A549 (cell line): Measurements from ENCODE around the gene DTNB. TPM values are rescaled to one million over a fixed set of nuclear protein-coding genes. Genes with fewer than 3 reads are reported as not detected.

Experiments
- ATAC-seq, 2 experiments: fragments of 200-7000 bp in 1 of 2; fragments of >200 bp in 1 of 2; cut with Nextera tagmentation in 1 of 2; cut with Tn5 transposase in 1 of 2; 3 replicates each; pipeline versions ENCODE4 v1.8.0 to v1.9.1; 2018 to 2020; ENCODE audit warnings: mild to moderate bottlenecking in 1 of 2, moderate library complexity in 1 of 2
- CTCF ChIA-PET: fragments of 300-600 bp; sonication (Branson Sonifier 250); formaldehyde crosslinking; extraction: SDS; loops from one replicate; lab custom pipeline; 2021; ENCODE audit warnings: antibody characterized with exemption, inconsistent platforms; lab: Yijun Ruan, JAX
- POLR2A ChIA-PET: fragments of 350-600 bp; formaldehyde crosslinking; extraction: SDS; loops from one replicate; lab custom pipeline; 2021; ENCODE audit warnings: antibody characterized with exemption, inconsistent platforms; lab: Yijun Ruan, JAX
- DNase-seq, 2 experiments: peaks; one replicate each; pipeline versions ENCODE4 v3.0.0 to v3.0.0-alpha.2; 2011 to 2016; ENCODE audit warnings: low read depth in 1 of 2, low spot score in 1 of 2
- FAIRE-seq: peaks from 2 replicates; lab custom pipeline; 2011; peaks lifted over from hg19 to GRCh38; lab: Jason Lieb, UNC
- H3K27ac ChIP-seq, 2 experiments: fragments of >200 bp; sonication (Bioruptor Twin); formaldehyde crosslinking; 3 replicates each; pipeline ENCODE4 v1.5.1; 2016 to 2017
- H3K4me1 ChIP-seq: fragments of >200 bp; sonication (Bioruptor Twin); formaldehyde crosslinking; 3 replicates; pipeline ENCODE4 v1.6.1; 2016
- H3K4me2 ChIP-seq: fragments of >200 bp; sonication (Bioruptor Twin); formaldehyde crosslinking; 3 replicates; pipeline ENCODE4 v1.6.1; 2016
- H3K4me3 ChIP-seq: fragments of >200 bp; sonication (Bioruptor Twin); formaldehyde crosslinking; 3 replicates; pipeline ENCODE4 v1.5.1; 2016
- H3K9me3 ChIP-seq: fragments of >200 bp; sonication (Bioruptor Twin); formaldehyde crosslinking; 3 replicates; pipeline ENCODE4 v1.6.1; 2016
- CEBPB ChIP-seq, 2 experiments: fragments of >200 bp in 1 of 2; sonication (Bioruptor Twin) in 1 of 2; formaldehyde crosslinking in 1 of 2; IDR thresholded peaks; 2 replicates each; pipeline ENCODE4 v1.6.1; 2012 to 2016
- CHD2 ChIP-seq: fragments of 150-350 bp; IDR thresholded peaks from 2 replicates; pipeline ENCODE4 v1.6.1; 2014; ENCODE audit warnings: low read length; ENCODE audit not compliant: partially characterized antibody
- EHMT2 ChIP-seq: fragments of 200-600 bp; sonication (generic); IDR thresholded peaks from 2 replicates; pipeline ENCODE4 v1.6.1; 2016; ENCODE audit warnings: antibody characterized with exemption, low read depth, mild to moderate bottlenecking, moderate library complexity
- FOSL2 ChIP-seq, 2 experiments: fragments of 450-650 bp in 1 of 2; fragments of >200 bp in 1 of 2; sonication (Bioruptor Twin) in 1 of 2; formaldehyde crosslinking; IDR thresholded peaks; 2 replicates each; pipeline versions ENCODE4 v1.5.0 to v1.6.1; 2016 to 2020; ENCODE audit warnings: mild to moderate bottlenecking in 1 of 2, moderate library complexity in 1 of 2
- FOXS1 ChIP-seq: fragments of 250-450 bp; sonication (Bioruptor Pico); IDR thresholded peaks from 2 replicates; pipeline ENCODE4 v1.5.0; 2020; ENCODE audit warnings: mild to moderate bottlenecking, moderate library complexity
- HOXA7 ChIP-seq: fragments of 250-450 bp; sonication (Bioruptor Pico); IDR thresholded peaks from 2 replicates; pipeline ENCODE4 v1.5.0; 2020; ENCODE audit warnings: mild to moderate bottlenecking, moderate library complexity
- HOXB5 ChIP-seq: fragments of 250-450 bp; sonication (Bioruptor Pico); IDR thresholded peaks from 2 replicates; pipeline ENCODE4 v1.5.0; 2020; ENCODE audit warnings: mild to moderate bottlenecking, moderate library complexity
- JUN ChIP-seq, 2 experiments: fragments of >200 bp; sonication (Bioruptor Twin); formaldehyde crosslinking; IDR thresholded peaks; 2 replicates in 1 of 2; 3 replicates in 1 of 2; pipeline ENCODE4 v1.6.1; 2016 to 2017
- JUNB ChIP-seq: fragments of >200 bp; sonication (Bioruptor Twin); formaldehyde crosslinking; IDR thresholded peaks from 2 replicates; pipeline ENCODE4 v1.6.1; 2016
- KDM1A ChIP-seq: fragments of 200-600 bp; sonication (generic); IDR thresholded peaks from 2 replicates; pipeline ENCODE4 v1.6.1; 2016; ENCODE audit warnings: low read depth, mild to moderate bottlenecking
- NFE2L2 ChIP-seq: fragments of 150-350 bp; conservative IDR thresholded peaks from 2 replicates; pipeline ENCODE4 v1.6.1; 2014; ENCODE audit warnings: low read length
- NPAS2 ChIP-seq: fragments of 250-450 bp; sonication (Bioruptor Pico); IDR thresholded peaks from 2 replicates; pipeline ENCODE4 v1.8.0; 2022; ENCODE audit warnings: mild to moderate bottlenecking, moderate library complexity, borderline replicate concordance
- PHF8 ChIP-seq: fragments of 200-600 bp; sonication (generic); IDR thresholded peaks from 2 replicates; pipeline ENCODE4 v1.6.1; 2016; ENCODE audit warnings: low read depth, mild to moderate bottlenecking, antibody characterized with exemption, moderate library complexity, borderline replicate concordance
- POLR2A ChIP-seq: IDR thresholded peaks from 2 replicates; pipeline ENCODE4 v1.6.1; 2012; ENCODE audit warnings: mild to moderate bottlenecking, low read length
- POLR2AphosphoS2 ChIP-seq: conservative IDR thresholded peaks from 2 replicates; pipeline ENCODE4 v1.6.1; 2012; ENCODE audit warnings: low read length, improper control_type of control experiment, inconsistent platforms
- RAD21 ChIP-seq, 2 experiments: fragments of >200 bp in 1 of 2; sonication (Bioruptor Twin) in 1 of 2; formaldehyde crosslinking in 1 of 2; IDR thresholded peaks in 1 of 2; conservative IDR thresholded peaks in 1 of 2; 2 replicates in 1 of 2; 3 replicates in 1 of 2; pipeline ENCODE4 v1.6.1; 2012 to 2018; ENCODE audit warnings: inconsistent platforms in 1 of 2
- REST ChIP-seq: fragments of 200-600 bp; sonication (generic); IDR thresholded peaks from 2 replicates; pipeline ENCODE4 v1.6.1; 2016; ENCODE audit warnings: antibody characterized with exemption, mild to moderate bottlenecking, moderate library complexity
- TFCP2L1 ChIP-seq: fragments of 250-450 bp; sonication (Bioruptor Pico); IDR thresholded peaks from 2 replicates; pipeline ENCODE4 v1.5.0; 2021; ENCODE audit warnings: mild to moderate bottlenecking
- TP53 ChIP-seq: fragments of 250-450 bp; sonication (Bioruptor Pico); IDR thresholded peaks from 2 replicates; pipeline ENCODE4 v1.5.0; 2021; ENCODE audit warnings: mild to moderate bottlenecking, moderate library complexity
- ZC3H11A ChIP-seq: fragments of 450-650 bp; IDR thresholded peaks from 2 replicates; pipeline ENCODE4 v1.6.1; 2014; ENCODE audit warnings: antibody characterized with exemption, mild to moderate bottlenecking
- WGBS: methylation state at CpG from one replicate; pipeline ENCODE4 v1.1.6; 2017; ENCODE audit errors: missing lambda C conversion rate; 5-methylcytosine and 5-hydroxymethylcytosine counted together
- polyA plus RNA-seq, 4 experiments: library from polyadenylated mRNA; depleted of rRNA in 3 of 4; stranded (reverse); fragments of >200 nt; fragmentation: RNase III in 1 of 4; extraction: RNeasy Plus Mini Kit Qiagen cat#74134 plus additional on column Dnase treatment in 1 of 4; gene quantifications; 2 replicates in 3 of 4; 3 replicates in 1 of 4; pipeline ENCODE4 v1.2.3, GENCODE V29; 2011 to 2017
- TF ChIP-seq, protein P1 (sequence below): fragments of >200 bp; sonication (Bioruptor Twin); formaldehyde crosslinking; IDR thresholded peaks from 3 replicates; pipeline ENCODE4 v1.6.1; 2016

DTNB gene
- polyA plus RNA-seq, 2 of the 4 experiments (the other 2 are of a cell fraction), result 11.2 to 32.6 TPM

- no peak for TF ChIP-seq REST
- no peak for TF ChIP-seq KDM1A
- TF ChIP-seq CEBPB (IDR thresholded peaks at IDR 0.05), result 0 out of 4 replicates have a peak, but pooled peaks of 1 of the 2 experiments have one; percentile 19
- no peak for TF ChIP-seq HOXA7 (CRISPR knock-in tag)
- TF ChIP-seq, protein P1, sequence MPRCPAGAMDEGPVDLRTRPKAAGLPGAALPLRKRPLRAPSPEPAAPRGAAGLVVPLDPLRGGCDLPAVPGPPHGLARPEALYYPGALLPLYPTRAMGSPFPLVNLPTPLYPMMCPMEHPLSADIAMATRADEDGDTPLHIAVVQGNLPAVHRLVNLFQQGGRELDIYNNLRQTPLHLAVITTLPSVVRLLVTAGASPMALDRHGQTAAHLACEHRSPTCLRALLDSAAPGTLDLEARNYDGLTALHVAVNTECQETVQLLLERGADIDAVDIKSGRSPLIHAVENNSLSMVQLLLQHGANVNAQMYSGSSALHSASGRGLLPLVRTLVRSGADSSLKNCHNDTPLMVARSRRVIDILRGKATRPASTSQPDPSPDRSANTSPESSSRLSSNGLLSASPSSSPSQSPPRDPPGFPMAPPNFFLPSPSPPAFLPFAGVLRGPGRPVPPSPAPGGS, result no peak
- TF ChIP-seq ZC3H11A, result no peak
- no peak for TF ChIP-seq NFE2L2
- TF ChIP-seq HOXB5, result no peak
- no peak for TF ChIP-seq TP53 (CRISPR knock-in tag)
- peak; percentile 70 to 76 for TF ChIP-seq RAD21 (conservative IDR thresholded peaks at IDR 0.05 in 1 of 2, IDR thresholded peaks at IDR 0.05 in 1 of 2)
- no peak for TF ChIP-seq JUN (IDR thresholded peaks at IDR 0.05)
Measured at GRCh38 chr2:25567406-25567805, 106.0 kb downstream of the DTNB start (continued).

GRCh38 chr2:25566694-25567093 is 106.7 kb downstream of the DTNB start:
- no peak overlapping the region for H3K27ac ChIP-seq
- no peak overlapping the region for H3K4me2 ChIP-seq
- ChIA-PET POLR2A (no interaction called here), CTCF (interaction anchor here (0.6 to 2.6 kb wide), 30 partner anchors 8 to 370 kb away, joined by 3 to 16 read pairs (median 4); no protein-coding TSS in a partner anchor)
- FAIRE-seq (no peak), DNase-seq (no peak), ATAC-seq (no peak)
- no peaks in the 10 kb centered on the region for H3K4me1 ChIP-seq
- H3K4me3 ChIP-seq, result no peak overlapping the region
- TF ChIP-seq CHD2, result no peak
- TF ChIP-seq JUN (IDR thresholded peaks at IDR 0.05), result no peak
- H3K9me3 ChIP-seq, result no peaks in the 10 kb centered on the region
- WGBS, result 89% methylated on average over 2 of the region's 2 CpGs

DNA sequence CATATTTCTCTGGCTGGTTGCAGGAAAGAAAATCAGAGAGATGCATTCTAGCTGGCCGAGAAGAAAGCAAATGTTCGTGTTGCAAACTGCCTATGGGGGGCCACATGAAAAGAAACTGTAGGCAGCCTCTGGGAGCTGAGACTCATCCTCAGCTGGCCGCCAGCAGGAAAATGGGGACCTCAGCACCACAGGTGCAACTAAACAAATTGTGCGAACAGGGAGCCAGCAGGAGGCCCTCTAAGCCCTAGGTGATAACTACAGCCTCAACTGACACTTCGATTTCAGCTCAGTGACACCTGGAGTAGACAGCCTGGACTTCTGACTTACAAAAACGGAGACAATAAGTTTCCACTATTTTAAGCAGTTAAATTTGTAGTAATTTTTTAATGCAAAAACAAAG is 107.3 kb downstream of the DTNB start:
- TF ChIP-seq FOSL2 (IDR thresholded peaks at IDR 0.05) (no peak), FOSL2 (CRISPR knock-in tag; IDR thresholded peaks at IDR 0.05) (no peak), POLR2A (no peak), NFE2L2 (no peak), PHF8 (no peak), POLR2AphosphoS2 (no peak), JUNB (no peak), NPAS2 (CRISPR knock-in tag) (no peak), CHD2 (no peak), RAD21 (conservative IDR thresholded peaks at IDR 0.05 in 1 of 2, IDR thresholded peaks at IDR 0.05 in 1 of 2) (no peak), FOXS1 (CRISPR knock-in tag) (no peak), EHMT2 (no peak), JUN (IDR thresholded peaks at IDR 0.05) (no peak), TFCP2L1 (CRISPR knock-in tag) (no peak)
- TF ChIP-seq, protein P1, result no peak
- no peak for FAIRE-seq
- no peak for DNase-seq
- ATAC-seq, result no peak
- ChIA-PET POLR2A (no interaction called here), CTCF (interaction anchor here (0.6 to 2.6 kb wide), 15 partner anchors 8 to 288 kb away, joined by 3 to 16 read pairs (median 5); no protein-coding TSS in a partner anchor)
- H3K9me3 ChIP-seq, result no peaks in the 10 kb centered on the region
- H3K4me1 ChIP-seq, result no peaks in the 10 kb centered on the region
- 93% methylated on average over 6 of the region's 6 CpGs for WGBS
- no peak overlapping the region for H3K4me2 ChIP-seq
- H3K4me3 ChIP-seq, result no peak overlapping the region
- H3K27ac ChIP-seq, result no peak overlapping the region
